Measurements from ENCODE around the gene MOSPD3. TPM values are rescaled to one million over a fixed set of nuclear protein-coding genes. Genes with fewer than 3 reads are reported as not detected.
A peak's percentile ranks its signal among the peaks of the same experiment; 100 is the strongest.

Gene MOSPD3
- total and polyA plus RNA-seq, 2 of the 13 experiments (the other 11 are each of a cell fraction or from before 2014, with no cell fraction given) = 7.6 to 8.8 TPM

DNA sequence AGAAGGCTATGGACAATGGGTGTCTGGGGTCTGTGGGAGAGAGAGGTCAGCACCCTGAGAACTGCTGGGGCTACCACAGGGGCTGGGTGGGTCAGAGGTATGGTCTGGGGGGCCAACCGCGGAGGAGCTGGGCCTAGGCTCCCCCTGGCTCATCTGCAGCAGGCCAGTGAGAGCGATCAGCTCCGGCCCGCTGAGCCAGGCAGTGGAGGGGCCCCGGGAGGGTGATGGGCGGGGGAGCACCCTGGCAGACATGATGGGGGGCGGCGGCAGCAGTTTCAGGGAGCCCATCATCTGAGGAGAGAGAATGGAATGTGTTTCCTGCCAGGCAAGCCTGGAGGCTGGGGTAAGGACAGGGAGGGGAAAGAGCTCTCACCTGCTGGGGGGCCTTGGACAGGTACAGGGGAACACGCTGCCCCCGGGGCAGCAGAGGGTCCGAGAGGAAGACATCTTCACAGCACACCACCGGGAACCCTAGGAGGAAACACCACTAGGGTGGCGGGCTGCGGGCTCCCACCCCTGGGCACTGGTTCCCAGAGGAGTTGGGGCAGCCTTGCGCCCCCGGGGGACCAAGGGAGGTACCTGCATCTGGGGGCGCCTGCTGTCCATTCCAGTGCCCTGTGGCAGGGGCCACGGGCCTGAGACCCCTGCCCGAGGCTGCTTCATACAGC is 39.9 kb upstream of the MOSPD3 start (continued):
- TF ChIP-seq ZNF776 (CRISPR knock-in tag; IDR thresholded peaks at IDR 0.05) (no peak), PHF21A (CRISPR knock-in tag; IDR thresholded peaks at IDR 0.05) (no peak), ZKSCAN8 (CRISPR knock-in tag; IDR thresholded peaks at IDR 0.05; ENCODE audit: borderline replicate concordance) (no peak), TERF1 (CRISPR knock-in tag; IDR thresholded peaks at IDR 0.05) (no peak), ZBTB8A (CRISPR knock-in tag; IDR thresholded peaks at IDR 0.05; ENCODE audit: borderline replicate concordance, low read depth) (no peak), HNF4A (CRISPR knock-in tag; IDR thresholded peaks at IDR 0.05) (no peak), PHF5A (CRISPR knock-in tag; IDR thresholded peaks at IDR 0.05; ENCODE audit: low read depth, unreplicated experiment) (no peak), KLF15 (CRISPR knock-in tag; IDR thresholded peaks at IDR 0.05; ENCODE audit: borderline replicate concordance) (no peak), HNRNPH1 (optimal IDR thresholded peaks at IDR 0.05; ENCODE audit: low read depth, low read length) (no peak), HHEX (CRISPR knock-in tag; IDR thresholded peaks at IDR 0.05) (no peak), AGO1 (IDR thresholded peaks at IDR 0.05; ENCODE audit: low read depth, low read length, poor library complexity, severe bottlenecking) (peak; percentile 99), HMG20B (CRISPR knock-in tag; conservative IDR thresholded peaks at IDR 0.05) (no peak), RAD51 (IDR thresholded peaks at IDR 0.05; ENCODE audit: borderline replicate concordance) (no peak), SOX13 (IDR thresholded peaks at IDR 0.05) (no peak), SOX13 (CRISPR knock-in tag; conservative IDR thresholded peaks at IDR 0.05 in 1 of 2, IDR thresholded peaks at IDR 0.05 in 1 of 2) (0 out of 4 replicates have a peak, but pooled peaks of 1 of the 2 experiments have one; percentile 23), KDM4B (CRISPR knock-in tag; IDR thresholded peaks at IDR 0.05) (no peak), POLR2A (IDR thresholded peaks at IDR 0.05; ENCODE audit: insufficient read depth in 1 of 2, low read depth in 2 of 2, low read length in 2 of 2) (0 out of 4 replicates have a peak, but pooled peaks of 1 of the 2 experiments have one; percentile 9), SSRP1 (CRISPR knock-in tag; IDR thresholded peaks at IDR 0.05) (no peak), RFX3 (CRISPR knock-in tag; IDR thresholded peaks at IDR 0.05) (no peak), ZNF282 (IDR thresholded peaks at IDR 0.05; ENCODE audit: partially characterized antibody) (no peak), RAD21 (CRISPR knock-in tag; IDR thresholded peaks at IDR 0.05) (peak; percentile 33; the same call in 1 of the 2 replicates)
- TF ChIP-seq, protein P1, sequence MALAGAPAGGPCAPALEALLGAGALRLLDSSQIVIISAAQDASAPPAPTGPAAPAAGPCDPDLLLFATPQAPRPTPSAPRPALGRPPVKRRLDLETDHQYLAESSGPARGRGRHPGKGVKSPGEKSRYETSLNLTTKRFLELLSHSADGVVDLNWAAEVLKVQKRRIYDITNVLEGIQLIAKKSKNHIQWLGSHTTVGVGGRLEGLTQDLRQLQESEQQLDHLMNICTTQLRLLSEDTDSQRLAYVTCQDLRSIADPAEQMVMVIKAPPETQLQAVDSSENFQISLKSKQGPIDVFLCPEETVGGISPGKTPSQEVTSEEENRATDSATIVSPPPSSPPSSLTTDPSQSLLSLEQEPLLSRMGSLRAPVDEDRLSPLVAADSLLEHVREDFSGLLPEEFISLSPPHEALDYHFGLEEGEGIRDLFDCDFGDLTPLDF (CRISPR knock-in tag; IDR thresholded peaks at IDR 0.05) = no peak
- TF ChIP-seq, protein P2, sequence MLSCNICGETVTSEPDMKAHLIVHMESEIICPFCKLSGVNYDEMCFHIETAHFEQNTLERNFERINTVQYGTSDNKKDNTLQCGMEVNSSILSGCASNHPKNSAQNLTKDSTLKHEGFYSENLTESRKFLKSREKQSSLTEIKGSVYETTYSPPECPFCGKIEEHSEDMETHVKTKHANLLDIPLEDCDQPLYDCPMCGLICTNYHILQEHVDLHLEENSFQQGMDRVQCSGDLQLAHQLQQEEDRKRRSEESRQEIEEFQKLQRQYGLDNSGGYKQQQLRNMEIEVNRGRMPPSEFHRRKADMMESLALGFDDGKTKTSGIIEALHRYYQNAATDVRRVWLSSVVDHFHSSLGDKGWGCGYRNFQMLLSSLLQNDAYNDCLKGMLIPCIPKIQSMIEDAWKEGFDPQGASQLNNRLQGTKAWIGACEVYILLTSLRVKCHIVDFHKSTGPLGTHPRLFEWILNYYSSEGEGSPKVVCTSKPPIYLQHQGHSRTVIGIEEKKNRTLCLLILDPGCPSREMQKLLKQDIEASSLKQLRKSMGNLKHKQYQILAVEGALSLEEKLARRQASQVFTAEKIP (CRISPR knock-in tag; IDR thresholded peaks at IDR 0.05; ENCODE audit: borderline replicate concordance) = no peak
- TF ChIP-seq, protein P3, sequence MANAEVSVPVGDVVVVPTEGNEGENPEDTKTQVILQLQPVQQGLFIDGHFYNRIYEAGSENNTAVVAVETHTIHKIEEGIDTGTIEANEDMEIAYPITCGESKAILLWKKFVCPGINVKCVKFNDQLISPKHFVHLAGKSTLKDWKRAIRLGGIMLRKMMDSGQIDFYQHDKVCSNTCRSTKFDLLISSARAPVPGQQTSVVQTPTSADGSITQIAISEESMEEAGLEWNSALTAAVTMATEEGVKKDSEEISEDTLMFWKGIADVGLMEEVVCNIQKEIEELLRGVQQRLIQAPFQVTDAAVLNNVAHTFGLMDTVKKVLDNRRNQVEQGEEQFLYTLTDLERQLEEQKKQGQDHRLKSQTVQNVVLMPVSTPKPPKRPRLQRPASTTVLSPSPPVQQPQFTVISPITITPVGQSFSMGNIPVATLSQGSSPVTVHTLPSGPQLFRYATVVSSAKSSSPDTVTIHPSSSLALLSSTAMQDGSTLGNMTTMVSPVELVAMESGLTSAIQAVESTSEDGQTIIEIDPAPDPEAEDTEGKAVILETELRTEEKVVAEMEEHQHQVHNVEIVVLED (CRISPR knock-in tag; IDR thresholded peaks at IDR 0.05; ENCODE audit: borderline replicate concordance) = no peak
